ENCODE measurements around the gene ALCAM. TPM values are rescaled to one million over a fixed set of nuclear protein-coding genes. Genes with fewer than 3 reads are reported as not detected.

Gene ALCAM
- total RNA-seq (2014; rRNA removed; shearing (Covaris generic)) = 127 and 136 TPM in 2 replicates
- 79.9 and 102 TPM in 2 replicates for polyA plus RNA-seq (2015; cell fraction: cytosol; rRNA removed)
- 246 and 259 TPM in 2 replicates for polyA plus RNA-seq (2015; cell fraction: nucleus; rRNA removed)

DNA sequence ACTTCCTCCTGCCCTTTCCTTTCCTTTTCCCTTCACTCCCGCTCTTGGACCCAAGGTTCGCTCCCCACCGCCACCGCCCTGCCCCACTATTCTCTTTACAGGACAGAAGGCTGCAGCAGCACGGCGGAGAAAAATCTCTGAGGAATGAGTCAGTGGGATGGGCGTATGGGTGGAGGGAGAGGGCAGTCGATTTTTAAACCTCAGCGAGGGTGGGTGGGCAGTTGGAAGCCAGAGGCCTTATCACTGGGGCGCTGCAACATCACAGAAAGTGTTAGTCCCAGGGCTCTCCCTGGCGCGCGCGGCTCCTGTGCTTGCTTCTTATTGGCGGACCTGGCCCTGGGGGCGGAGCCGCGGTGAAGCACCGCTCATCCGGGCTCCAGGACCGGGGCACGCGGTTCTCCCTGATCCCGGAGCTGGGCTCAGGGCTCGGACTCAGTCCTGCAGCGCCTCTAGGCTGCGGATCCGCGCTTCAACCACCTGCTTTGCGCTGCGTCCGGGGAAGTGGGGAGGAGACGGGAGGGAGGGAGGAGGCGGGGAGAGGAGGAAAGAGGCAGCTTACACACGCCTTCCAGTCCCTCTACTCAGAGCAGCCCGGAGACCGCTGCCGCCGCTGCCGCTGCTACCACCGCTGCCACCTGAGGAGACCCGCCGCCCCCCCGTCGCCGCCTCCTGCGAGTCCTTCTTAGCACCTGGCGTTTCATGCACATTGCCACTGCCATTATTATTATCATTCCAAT is at the start of gene ALCAM:
Gene ALCAM, plus strand, starts transcription at position 584 of the 737 bp plus-strand sequence.
- peak; percentile 100 for DNase-seq (ENCODE audit: low read depth)

DNA sequence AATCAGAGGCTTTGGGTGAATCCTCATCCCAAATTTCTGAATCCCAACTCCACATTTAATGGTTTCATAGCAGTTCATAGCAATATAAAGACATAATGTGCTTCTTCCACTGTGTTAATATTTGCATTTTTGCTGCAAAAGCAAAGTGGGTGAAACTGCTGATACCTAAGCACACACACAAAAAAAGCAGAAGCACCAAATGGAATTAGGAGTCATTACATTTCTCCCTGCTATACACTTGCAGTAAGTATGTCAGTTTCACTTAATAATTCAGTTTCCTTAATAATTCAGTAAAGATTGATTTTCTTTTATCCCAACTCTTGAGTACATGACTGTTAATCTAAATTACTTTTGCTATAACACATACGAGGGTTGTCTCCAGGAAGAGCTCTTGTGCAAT is 48.9 kb upstream of the ALCAM start:
- no peak for DNase-seq (ENCODE audit: low read depth)

DNA sequence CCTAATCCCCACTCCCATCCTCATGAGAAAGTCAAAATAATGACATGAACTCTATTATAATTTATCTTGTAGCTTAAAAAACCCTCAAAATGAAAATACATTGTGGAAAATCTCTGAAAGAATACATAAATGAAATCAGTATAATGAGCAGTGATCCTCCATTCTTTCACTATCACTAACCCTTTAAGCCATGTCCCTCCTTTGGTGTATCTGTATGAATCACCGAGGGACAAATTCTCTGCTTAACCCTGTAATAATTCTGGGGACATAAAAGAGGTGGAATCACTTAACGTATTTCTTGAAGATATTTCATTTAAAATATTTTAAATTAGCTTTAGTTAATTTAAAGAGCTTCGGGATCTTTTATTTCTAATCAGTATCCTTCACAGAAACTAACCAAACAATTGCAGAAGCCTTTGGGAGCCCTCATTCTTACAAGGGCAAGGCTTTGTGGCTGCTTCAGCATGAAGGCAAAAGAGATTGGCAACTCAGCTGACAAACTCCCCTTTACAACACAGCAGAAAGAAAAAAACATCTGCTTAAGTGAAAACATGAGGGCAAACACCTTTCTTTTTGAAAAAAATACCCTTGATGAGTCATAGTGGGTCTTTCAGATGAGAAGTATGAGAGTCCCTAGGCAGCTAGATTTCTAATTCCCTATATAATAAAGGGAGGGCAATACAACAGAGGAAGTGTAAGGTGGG is 44.0 kb upstream of the ALCAM start:
- DNase-seq (ENCODE audit: low read depth) = peak; percentile 57

DNA sequence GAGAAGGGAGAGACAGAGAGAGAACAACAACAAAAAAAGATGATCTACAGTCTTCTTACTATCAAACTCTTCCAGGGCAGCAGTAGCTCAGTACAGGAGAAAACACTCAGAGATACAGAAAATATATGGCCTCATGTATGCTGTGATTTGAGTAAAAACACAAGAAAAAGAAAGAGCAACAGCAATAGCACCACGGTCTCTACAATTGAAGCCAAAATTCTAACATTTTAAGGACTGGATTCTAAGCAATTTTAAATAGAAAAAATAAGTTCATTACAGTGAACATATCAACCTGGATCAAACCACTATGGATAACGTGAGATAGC is 43.5 kb upstream of the ALCAM start:
- DNase-seq (ENCODE audit: low read depth) = no peak

DNA sequence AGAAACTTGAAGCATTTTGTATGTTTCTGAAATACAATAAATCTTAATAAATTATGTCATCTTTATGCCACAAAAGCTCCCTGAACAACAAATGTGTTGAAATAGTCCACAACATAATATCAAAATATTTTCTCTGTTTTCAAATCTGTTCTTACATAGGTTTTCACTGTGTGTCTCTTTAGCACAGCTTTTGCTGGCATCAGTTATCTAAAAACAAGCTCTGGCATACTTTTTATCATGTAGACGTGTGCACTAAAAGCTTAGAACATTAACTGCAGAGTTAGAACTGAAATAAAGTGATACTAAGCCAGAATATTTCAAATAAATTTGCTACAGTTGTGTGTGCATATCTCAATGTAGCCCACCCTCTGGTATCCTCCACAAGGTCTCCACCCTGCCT is 41.8 kb upstream of the ALCAM start:
- no peak for DNase-seq (ENCODE audit: low read depth)

DNA sequence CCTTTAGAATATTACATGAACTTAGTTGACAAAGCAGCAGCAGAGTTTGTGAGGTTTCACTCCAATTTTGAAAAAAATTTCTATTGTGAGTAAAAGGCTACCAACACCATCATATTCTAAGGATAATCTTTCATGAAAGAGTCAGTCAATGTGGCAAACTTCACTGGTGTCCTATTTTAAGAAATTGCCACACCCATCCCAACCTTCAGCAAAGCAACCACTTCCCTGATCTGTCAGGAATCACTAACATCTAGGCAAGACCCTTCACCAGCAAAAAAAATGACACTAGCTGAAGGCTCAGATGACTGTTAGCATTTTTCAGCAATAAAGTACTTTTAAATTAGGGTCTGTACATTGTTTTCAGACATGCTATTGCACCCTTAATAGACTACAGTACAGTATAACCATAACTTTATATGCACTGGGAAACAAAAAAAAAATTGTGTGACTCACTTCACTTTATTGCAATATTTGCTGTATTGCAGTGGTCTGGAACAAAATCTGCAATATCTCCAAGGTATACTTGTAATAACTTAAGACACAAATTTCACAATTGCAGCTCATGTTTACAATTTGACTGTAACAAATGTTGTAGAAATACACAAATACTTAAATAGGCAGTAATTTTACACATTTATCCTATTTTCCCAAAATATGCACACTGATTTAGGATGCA is 38.9 kb upstream of the ALCAM start:
- DNase-seq (ENCODE audit: low read depth) = no peak

- no peak for DNase-seq (ENCODE audit: low read depth)
Measured at GRCh38 chr3:105328338-105328730, 38.4 kb upstream of the ALCAM start.

DNA sequence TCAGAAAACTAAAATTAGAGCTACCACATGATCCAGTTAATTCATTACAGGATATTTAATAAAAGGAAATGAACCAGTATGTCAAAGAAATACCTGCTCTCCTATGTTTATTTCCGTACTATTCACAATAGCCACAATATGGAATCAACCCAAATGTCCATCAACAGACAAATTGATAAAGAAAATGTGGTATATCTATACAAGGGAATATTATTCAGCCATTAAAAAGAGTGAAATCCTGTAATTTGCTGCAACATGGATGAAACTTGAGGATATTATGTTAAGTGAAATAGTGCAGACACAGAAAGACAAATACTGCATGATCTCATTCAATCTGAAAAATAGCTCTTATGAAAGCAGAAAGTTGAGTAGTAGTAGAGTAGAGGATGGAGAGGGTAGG is 33.7 kb upstream of the ALCAM start:
- DNase-seq (ENCODE audit: low read depth) = no peak

DNA sequence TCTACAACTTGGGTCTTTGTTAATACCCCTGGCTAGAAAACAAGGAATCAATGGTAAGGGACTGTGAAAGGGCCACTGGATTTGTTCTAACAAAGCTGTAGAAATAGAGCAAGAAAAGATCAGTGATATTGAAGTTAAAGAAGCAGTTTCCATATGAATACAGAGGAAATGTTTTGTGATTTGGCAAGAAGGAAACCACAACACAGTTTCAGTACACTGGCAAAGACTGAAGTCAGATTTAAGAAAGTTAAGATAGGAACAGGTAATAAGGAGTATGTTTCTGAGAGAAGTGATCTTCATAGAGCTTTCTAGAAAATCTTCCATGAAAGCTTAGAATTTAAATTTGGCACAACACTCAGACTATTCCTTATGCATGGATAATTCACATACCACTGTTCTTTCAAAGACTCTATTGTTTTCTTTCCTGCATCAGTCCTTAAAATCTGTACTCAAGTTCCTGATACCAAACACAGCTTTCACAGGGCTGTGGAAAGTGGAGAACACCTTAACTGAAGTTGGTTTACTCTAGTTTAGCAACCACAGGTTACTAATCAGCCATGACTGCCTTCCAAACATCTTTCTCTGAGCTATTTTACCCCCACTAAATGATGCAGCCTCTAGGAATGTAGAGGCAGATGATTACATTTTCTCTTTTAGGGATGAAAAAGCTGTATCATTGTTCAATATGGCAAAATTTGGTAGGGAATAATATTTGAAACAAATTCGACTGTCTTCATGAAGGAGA is 32.4 kb upstream of the ALCAM start:
- DNase-seq (ENCODE audit: low read depth) = peak; percentile 56

DNA sequence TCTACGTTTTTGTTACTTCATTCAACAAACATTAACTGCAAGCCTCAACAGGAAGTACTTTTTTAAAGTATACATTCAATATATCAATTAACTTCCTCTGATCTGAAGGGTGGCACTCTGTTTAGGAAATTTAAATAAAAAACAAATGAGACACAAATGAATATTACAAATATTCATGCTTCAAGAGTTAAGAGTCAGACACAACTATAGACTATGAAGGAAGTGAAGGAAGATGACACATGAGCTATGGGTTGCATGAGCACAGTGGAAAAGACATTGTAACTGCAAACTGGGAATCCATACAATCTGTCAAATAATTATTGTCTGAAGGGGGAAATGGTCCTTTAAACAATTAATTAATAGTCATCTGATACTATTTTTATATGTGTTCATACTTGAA is 26.8 kb upstream of the ALCAM start:
- DNase-seq (ENCODE audit: low read depth) = no peak

DNA sequence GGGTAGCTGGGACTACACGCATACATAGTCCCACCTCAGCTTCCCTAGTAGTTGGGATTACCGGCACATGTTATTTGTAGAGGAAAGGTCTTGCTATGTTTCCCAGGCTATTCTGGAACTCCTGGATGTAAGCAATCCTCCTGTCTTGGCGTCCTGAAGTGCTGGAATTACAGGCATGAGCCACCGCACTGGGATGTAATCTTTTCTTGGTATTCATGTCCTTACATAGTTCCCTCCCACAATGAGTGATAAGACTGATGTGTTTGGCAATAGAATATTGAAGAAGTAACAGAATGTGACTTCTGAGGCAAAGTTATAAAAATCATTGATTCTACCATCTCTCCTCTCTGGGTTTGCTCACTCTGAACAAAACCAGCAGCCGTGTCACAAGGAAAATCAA is 22.7 kb upstream of the ALCAM start:
- no peak for DNase-seq (ENCODE audit: low read depth)

DNA sequence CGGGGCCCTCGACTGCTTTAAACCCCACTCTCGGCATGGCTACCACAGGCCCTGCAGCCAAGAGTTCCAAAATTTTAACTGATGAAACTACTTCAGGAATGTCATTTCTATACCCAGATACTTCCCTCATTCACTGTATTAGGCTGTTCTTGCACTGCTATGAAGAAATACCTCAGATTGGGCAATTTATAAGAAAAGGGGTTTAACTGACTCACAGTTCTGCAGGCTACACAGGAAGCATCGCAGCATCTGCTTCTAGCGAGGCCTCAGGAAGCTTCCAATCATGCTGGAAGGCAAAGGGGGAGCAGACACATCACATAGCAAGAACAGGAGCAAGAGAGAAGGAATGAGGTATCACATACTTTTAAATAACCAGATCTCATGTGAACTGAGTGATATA is 21.6 kb upstream of the ALCAM start:
- no peak for DNase-seq (ENCODE audit: low read depth)

DNA sequence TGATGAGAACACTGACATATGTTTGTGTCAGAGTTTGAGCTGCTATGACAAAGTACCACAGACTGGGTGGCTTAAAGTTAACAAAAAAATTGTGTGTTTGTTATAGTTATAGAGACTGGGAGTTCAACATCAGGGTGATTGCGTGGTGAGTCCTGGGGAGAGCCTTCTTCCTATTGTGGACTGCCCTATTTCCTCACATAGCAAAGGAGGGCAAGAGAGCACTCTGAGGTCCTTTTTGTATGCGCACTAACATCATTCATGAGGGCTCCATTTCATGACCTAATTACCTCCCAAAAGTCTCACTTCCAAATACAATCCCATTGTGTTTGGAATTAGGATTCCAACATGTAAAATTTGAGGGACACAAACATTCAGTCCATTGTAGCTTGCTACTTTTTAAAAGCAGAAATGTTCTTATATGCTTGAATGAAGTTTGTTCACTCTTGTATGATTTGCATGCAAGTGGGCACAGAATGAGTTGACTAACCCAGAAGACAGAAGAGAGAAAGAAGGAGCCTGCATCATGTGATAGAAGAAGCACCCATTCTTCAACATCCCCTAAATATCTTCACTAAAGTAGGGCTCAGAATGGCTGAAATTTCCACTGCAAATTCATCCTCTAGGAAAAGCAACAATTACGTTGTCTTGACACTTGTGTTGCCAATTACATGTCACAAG is 18.9 kb upstream of the ALCAM start:
- DNase-seq (ENCODE audit: low read depth) = no peak

DNA sequence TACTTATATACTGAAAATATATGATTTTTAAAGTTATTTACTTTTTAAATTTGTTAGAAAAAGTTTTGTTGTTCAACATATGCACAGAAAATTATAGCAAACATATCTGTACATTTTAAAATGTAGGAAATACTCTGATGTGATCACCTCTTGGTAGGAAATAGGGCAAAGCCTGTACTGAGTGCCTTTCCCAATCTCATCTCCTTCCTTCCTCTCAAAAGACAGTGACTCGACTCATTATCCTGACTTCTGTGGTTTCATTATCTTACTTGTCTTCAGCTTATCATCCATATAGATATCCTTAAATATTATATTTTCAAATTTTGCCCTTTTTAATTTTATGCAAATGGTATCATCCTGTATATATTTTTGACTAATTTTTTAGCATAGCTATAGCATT is 18.4 kb upstream of the ALCAM start:
- no peak for DNase-seq (ENCODE audit: low read depth)

GRCh38 chr3:105349684-105350387 is 16.9 kb upstream of the ALCAM start:
- DNase-seq (ENCODE audit: low read depth) = no peak

DNA sequence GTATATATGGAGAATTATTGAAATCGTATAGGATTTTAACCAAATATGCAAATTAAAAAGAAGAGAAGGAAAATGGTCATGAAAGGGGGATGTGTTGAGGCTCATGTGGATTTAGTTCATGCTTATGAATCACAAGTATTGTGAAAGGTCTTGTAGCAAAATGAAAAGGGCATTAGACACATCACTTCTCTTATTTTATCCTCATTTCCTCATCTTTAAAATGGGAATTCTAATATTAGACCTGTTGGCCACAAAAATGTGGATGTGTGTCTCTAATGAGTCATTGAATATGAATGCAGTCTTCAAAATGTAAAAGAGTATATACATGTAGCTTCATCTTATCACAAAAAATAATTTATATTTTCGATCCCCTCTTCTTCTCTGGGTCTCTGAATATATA is 14.9 kb upstream of the ALCAM start:
- peak; percentile 88 for DNase-seq (ENCODE audit: low read depth)

DNA sequence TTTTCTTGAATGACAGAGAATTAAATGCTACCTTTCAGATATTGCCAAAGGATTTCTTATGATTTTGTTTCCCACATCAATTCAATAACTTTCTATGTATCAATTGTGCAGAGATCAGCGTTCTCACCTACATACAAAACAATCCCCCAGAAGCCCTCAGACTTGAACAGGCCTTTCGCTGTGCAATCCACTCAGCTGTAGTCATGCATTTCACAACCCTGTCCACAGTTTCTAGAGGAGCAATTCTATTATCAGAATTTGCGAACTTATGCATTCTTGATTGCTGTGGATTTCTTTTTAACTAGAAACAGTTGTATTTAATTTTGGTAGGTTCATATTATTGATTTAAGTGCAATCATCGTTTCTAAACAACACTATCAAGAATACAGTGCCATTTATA is 13.7 kb upstream of the ALCAM start:
- no peak for DNase-seq (ENCODE audit: low read depth)

GRCh38 chr3:105353485-105354161 is 13.1 kb upstream of the ALCAM start:
- no peak for DNase-seq (ENCODE audit: low read depth)

- DNase-seq (ENCODE audit: low read depth) = no peak
Measured at GRCh38 chr3:105354429-105354828, 12.3 kb upstream of the ALCAM start.

Data from HT1080 (cell line).